HCEC 1CT (cell line): Measurements from ENCODE around the gene FOXP3.

Source experiments
- DNase-seq: peaks from one replicate; pipeline ENCODE4 v3.0.0-alpha.2; 2017

The FOXP3 gene

DNA sequence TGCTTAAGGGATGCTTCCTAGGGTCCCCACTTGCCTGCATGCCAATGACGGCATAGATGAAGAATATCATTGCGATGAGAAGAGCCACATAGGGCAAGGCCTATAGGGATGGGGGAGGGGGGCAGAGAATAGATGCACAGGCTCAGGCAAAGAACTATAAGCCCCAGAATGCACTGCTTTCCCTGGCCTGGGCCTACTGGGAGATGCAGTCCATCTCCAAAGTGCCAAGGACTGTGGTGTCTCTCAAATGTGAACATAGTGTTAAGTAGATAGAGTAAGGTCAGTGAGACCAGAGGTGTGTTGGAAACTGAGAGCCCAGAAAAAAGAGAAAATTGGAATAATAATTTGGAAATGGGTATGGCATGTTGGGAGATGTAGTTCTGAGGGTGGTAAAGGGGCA lies 52.3 kb downstream of the FOXP3 start:
- no peak for DNase-seq

DNA sequence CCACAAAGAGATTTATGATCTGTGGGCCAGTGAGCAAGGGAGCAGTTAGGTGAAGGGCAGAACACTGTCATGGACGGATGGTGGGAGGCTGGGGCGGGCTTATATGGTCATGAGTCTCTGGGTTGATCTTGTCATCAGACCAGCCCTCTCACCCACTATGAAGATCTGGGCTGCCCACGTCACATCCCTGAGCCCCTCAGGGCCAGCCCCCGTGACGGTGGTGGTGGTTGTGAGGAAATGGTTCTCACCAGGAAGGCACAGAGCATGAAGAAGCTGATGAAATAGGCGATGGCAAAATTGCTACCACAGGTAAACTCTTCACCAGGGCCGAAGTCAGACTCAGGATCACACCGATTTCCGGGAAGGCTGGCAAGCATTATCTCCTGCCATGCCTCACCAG lies 53.4 kb downstream of the FOXP3 start:
- DNase-seq, result no peak

DNA sequence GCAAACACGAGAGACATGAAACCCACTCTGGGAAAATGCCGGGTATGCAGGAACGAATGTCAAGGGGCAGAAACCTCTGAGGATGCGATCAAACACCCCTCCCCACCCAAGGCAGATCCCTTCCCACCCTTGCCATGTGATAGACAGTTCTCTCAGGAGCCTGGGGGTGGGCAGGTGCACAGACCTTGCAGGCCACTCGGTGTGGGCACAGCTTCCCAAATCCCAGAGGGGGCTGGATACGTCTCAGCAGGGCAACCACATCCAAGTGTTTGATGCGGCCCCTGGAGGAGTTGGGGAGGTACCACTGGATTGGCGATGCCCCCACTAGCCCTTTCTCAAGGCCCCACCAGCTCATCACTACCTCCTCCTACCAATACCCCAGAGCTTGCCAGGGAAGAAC lies 54.1 kb downstream of the FOXP3 start:
- no peak for DNase-seq

- no peak for DNase-seq
Measured at GRCh38 chrX:49209434-49210251, 54.9 kb downstream of the FOXP3 start.

DNA sequence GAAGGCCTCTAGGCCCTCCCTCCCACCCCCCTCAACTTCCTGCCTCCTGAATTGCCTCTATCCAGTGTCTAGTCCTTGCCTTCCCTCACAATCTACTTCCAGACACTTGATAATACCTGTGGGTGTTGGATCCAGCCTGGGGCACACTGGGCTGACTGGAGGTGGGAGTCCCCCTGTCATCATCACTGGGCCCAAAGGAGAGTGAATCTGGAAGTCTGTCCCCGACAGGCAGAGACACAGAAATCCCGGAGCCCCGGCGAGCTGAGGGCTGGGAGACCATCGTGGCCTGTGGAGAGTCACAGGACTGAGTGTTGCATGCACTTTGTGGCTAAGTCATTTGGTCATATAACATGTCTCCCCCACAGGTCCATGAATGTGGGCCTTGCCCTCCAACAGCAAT lies 56.1 kb downstream of the FOXP3 start:
- no peak for DNase-seq

DNA sequence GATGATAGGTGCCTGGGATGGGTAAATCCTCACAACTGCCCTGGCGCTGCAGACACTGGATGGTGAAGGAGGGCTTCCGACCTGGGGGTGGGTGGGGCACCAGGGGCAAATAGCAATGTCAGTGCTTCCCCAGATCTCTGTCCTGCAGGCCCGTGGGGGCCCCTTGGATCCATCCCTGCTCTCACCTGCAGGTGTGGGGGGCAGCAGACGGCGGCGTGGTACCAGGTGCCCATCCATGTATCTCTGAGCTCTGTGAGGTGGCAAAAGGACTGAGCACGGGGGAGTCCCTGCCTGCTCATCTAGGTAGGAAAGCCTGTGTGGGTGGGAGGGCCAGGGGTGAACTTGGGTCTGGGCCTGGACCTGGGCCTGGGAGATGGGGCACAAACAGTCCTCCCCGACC lies 58.0 kb downstream of the FOXP3 start:
- DNase-seq, result no peak

- DNase-seq, result no peak
Measured at GRCh38 chrX:49205443-49205842, 59.1 kb downstream of the FOXP3 start.

DNA sequence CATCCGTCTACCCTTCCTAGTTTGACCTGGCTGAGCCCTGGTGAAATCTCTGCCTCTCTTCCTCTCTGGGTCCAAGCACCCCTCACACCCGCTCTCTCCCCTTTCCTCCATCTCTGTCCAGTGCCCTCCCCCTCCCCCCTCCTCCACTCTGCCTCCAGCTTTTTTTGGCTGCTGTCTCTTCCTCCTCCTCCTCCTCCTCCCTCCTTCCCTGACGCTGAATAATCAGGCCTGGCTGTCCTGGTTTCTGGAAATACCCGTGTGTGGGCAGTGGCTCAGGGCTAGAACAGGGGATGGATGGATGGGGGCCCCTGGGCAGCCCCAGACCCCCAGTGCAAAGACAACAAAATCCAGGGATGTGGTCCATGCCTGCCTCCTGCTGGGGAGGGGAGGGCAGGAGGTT lies 59.8 kb downstream of the FOXP3 start:
- no peak for DNase-seq

DNA sequence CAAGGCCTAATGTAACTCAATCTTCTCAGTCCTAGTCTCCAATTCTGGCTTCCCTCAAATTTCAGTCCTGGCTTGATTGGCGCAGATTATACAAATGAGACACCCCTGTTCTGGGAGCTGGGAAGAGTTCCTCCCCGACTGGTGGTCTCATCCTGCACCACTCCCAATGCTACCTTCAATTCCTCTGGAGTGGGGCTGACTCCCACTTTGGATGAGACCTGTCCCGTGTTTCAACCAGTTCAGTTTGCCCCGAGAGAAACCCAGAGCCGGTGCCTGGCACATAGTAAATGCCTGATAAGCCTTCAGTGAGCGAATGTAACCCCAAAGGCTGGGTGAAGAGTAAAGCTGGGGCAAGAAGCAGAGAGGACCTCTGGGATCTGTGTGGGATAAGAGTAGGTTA lies 60.5 kb downstream of the FOXP3 start:
- no peak for DNase-seq

GRCh38 chrX:49203536-49203935 lies 61.0 kb downstream of the FOXP3 start:
- DNase-seq, result no peak

GRCh38 chrX:49202022-49202421 lies 62.5 kb downstream of the FOXP3 start:
- DNase-seq, result no peak
